Endometrium (tissue), 2 donors: ENCODE measurements around the gene TSHZ1.

Experiments
- FAIRE-seq: peaks from 2 replicates; lab custom pipeline; 2012; peaks lifted over from hg19 to GRCh38; lab: Jason Lieb, UNC
- donor health status: control.
- donor health status: control.

The TSHZ1 gene

DNA sequence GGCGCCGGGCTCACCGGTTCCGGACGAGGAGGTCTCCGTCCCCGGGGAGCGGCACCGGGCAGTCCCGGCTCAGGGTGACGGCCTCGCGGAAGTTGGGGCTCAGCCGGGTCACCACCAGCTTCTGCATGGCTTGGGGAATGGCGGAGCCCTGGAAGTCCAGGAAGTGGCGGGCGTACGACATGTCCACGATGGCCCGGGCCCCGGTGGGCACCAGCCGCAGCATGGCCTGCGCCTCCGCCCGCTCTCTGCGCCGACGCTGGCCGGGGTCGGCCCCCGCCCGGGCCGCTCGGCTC, 1.8 kb upstream of the TSHZ1 start:
- no peak for FAIRE-seq

DNA sequence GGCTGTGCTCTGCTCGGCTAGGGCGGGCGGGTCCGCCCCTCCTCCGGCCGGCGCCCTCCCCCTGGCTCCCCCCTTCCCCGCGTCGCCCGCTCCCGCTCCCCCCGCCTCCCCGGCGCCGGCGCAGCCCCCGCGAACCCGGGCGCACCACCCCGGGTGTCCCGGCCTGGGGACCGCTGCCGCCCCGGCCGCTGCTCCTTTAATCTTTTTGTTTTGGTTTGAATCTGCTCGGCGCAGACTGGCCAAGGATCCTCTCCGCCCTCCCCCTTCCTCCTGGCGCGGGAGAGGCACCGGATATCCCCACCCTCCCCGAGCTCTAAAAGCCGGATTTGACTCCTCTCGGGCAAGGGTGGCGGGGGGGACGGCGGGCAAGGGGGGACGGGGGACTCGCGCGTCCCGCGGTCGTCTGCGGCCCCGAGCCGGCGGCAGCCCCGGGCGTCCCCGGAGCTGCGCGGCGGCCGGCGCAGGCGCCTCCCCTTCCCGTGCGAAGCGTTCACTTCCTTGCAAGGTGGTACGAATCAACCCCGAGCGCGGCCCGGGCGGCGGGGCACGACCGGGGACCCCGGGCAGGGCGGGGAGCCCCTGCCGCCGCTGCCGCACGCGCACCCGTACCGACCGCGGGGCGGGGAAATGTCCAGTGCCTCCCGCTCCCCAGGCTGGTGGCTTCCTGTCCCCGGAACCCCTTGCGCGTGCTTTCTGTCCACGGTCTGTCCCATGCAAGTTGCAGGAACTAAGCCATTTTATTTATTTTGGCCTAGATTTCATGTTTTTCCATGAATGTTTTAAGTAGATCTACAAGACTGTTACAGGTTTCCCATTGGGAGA, 1.3 kb upstream of the TSHZ1 start, which contains the start of gene PTGR3:
Gene PTGR3 (minus strand): TSS at position 11 of the 822 bp plus-strand sequence. CDS start 81 bp downstream, outside the sequence.
- no peak for FAIRE-seq

DNA sequence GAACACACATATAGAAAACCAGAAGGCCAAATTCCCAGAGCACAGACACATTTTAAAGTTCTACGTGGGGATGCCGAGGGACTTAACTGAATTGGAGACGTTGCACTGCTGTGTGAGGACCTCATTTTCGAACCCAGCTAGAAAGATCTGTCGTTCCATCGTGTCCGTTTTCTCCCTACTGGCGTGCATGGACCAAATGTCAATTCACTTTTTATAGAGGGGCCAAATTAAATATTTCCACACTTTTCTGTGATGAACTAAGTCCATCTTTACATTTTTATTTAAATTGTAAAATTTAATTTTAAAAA, 692 bp upstream of the TSHZ1 start:
- no peak for FAIRE-seq

DNA sequence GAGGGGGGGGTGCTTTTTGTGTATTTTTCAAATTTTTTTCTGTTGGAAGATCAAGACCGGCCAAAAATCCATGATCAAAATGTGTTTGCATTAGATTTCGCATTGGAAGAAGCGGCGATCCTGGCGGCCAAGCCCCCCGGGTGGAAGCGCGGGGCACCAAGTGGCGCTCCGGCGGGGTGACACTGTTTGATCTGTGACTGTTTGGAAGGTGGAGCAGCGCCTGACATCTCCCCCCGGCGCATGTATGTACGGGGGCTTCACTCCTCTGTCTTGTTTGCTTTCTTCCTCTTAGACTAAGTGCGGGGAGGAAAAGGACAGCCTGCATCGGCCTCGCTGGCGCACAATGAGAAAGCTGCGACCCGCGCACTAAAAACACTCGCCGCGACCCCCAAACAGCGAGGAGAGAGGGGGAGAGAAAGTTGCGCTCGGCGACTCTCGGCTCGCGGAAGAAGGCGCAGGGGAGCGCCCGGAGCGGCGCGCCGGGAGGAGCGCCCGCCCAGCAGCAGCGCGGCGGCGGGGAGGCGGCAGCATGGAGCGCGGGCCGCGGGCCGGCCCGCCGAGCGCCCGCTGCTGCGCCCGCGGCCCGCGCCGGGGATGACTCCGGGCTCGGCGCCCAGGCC, 515 bp downstream of the TSHZ1 start:
- no peak for FAIRE-seq

DNA sequence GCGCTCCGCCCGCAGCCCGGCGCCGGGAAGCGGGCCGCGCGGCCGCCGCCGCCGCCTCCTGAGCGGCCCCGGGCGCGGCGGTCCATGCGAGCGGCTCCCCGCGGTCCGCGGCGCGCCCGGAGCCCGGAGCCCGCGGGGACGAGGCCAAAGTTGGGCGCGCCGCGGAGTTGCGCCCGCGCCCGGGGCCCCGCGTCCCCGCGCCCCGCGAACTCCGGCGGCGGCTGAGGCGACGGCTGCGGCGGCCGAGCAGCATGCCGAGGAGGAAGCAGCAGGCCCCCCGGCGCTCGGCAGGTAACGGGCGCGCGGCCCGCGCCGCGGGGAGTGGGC, 992 bp downstream of the TSHZ1 start:
- no peak for FAIRE-seq

DNA sequence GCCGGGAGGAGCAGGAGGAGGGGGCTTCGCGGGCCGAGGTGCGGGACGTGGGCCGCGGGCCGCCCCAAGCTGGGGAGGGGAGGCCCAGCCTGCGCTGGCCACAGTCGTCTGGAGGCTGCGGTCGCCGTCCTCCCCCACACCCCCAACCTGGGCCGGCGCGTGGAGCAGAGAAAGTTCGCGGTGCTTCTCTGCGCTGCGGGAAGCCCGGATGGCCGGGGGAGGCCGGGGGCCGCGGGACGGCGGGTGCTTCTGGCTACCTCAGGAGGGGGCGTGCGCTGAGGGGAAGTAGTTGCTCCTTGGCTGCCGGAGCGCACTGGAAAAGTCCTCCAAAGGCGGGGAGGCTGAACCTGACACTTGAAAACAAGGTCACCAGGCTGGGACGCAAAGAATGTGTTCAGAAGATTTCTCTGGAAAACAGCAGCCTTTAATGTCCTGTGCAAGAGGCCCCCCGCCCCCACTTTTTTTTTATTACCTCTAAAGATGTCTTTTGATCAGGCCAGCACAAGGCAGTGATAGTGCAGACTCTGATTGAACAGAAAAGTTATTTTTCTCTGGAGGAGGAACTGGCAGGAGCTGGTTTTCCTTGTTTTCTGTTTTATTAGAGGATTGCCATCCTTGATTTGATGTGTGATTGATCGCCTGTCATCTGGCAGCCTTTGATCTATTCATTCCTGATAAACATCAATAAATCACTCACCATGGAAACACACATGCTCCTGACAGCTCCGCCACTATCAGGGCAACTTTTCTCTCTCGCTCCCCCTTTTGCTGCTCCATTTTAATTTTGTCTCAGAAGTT, 1.6 kb downstream of the TSHZ1 start:
- no peak for FAIRE-seq

DNA sequence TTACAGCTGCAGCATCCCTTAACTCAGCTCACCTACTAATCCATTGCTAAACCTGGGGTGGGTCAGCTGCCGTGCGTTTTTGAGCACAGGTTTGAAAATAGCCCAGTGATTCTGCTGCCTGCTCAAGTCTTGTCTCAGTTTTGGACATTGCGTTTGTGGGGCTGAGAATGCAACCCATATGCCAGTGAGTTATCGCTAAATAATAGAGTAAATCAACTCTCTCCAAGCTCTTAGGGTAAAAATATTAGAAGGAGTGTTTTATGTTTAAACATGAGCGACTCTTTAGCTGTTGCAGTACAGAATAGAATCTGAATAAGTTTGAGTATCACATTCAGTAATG, 2.1 kb downstream of the TSHZ1 start:
- no peak for FAIRE-seq

DNA sequence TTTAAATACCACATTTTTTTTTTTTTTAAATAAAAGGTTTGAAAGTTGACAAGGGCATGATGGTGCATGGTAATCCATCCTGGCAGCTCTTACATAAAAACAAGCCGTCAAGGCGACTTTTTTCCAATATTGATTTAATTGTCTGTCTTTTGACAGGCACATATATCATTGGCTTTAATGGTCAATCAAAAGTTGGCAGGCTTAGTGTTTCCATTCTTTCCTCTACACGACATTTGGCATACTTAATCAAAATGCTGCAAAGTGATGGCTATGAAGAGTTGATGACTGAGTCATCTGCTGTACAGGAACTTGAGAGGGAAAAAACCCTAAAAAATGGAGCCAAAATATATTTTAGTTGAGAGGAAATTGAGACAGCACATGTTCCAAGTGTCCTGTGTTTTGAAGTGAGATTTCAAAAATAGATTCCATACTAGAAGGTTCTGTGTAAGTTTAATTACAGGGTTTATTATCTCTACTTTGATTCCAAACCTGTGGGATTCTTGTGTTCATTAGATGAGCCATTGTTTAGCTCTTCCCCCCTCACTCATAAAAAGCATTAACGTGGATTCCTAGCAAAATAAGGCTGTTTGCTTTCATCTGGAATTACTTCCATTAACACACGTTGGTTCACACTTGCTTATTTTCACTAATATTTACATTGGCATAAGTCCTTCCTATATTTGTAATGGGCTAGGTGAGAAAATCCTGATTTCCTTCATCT, 3.2 kb downstream of the TSHZ1 start:
- FAIRE-seq, result peak; percentile 29

DNA sequence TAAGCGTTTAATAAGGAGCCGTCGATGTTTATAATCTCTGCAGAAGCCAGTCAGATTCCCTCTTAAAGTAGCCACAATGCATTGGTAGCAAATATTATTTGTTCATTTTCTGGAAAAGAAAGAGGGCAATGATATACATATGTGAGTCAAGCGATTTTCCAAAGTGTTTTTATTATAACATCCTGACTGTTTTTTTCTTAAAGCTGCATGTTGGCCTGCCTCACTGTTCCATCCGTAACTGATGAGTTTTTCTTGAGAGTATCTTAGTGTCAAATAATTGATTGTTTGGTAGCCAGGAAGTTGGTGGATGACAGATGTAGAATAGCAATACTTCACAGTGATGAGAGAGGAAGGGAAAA, 3.7 kb downstream of the TSHZ1 start:
- FAIRE-seq, result no peak

DNA sequence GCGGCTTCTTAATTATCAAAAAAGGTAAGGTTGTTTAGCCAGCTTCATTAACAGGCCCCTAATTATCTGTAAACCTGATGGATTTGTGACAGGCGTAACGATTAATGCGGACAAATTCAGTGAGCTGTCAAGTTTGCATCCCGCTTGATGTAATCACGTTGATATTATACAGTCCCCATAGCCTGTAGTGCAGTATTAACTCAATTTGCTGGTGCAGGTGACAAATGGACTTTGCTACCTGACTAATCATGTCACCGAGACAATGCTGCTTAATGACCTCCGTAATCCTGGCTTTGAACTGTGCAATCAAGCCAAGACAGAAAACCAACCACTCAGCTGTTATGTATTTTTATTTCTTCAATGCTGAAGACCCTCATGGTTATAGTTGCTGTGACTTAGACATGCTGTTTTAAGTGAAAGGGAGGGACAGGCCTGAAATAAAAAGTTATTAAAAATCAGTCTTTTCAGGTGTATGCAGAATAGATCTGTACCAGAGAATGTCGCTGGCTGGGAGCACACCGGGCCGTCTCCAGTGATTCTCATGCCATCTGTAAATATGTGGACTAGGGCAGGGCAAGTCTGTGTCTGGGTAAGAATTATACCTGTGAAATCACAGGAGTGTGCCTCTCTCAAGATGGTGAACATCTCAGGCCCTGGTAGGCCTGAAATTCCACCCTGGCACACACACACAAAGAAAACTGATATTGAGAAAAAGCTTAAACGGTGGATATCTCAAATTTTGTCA, 4.3 kb downstream of the TSHZ1 start:
- no peak for FAIRE-seq

DNA sequence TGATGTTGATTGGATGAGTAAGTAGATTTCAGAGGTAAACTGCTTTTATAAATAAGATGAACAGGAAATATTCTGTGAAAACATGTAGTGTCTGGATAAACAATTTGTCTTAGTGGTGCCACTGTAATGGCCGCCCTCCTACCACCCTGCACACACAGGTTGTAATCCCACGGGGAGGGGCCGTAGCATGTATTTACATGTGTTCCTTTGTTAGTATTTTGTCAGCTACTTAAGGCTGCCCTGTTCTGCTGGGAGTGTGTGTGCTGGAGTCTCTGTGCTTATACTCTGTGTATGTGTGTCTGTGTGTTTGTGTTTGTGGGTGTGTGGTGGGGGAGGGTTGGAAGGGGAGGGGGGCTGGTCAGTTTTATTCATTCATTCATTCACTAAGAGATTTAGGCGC, 5.1 kb downstream of the TSHZ1 start:
- no peak for FAIRE-seq

DNA sequence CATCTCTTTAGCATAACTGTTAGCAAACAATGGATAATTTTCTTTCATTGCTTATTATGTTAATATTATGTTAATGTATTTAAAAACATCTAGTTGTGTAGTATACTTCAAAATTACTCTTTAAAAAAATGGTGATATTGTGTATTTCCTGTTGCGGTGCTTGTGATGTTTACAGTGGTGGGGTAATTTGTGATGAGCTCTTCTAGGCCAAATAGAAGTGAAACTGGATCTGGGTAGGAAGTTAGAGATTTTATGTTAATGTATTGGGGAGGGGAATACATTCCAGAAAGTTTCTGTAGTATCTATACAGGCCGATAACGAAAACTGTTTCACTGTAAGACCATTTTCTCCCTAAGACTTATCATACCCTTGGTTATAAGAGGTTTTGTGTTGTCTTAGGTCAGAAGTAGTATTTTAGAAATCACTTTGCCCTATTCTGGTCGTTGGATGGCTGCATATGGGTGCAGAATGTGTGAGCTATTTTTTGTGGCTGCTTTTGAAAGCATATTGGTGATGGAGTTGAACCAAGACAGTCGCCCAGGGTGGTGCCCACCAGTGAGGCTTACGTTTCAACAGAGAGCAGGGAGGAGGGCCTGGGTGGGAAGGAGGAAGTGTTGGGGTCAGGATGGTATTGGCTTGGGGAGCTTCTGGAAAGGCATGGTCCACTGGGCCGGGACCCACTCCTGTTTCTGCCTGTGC, 5.8 kb downstream of the TSHZ1 start:
- no peak for FAIRE-seq

DNA sequence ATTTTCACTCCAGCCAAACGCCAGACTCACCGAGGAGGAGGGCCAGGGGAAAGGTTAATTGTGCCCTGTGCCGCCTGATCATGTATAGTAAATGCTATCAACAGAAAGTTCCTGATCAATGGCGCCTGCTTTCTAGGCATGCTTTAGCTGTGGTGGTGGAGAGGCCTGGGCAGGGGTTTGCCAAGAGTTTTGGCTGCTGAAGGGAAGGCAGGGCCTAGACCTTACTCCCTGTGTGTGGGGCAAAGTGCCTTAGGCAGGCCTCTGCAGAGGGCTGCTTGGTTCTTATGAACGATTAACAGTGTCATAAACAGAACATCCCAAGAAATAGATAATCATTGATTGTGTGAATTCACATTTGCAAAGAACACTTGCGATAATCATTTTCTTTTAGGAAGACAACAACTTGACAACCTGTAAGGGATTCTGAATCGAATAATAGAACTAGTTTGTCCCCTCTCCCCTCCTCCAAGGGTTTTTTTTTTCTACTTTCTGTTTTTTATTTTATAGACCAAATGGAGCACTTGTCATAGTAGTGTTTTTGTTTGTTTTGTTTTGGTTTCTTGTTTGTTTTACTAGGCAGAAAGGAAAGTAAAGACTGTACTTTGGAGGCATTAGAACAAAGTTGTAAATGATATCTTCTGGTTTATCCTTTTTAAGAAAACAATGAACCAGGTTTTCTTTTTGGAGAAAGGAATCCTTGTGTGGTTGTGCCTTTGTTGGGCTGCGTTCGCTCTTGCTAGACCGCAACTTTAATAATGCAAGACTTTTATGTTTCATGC, 6.5 kb downstream of the TSHZ1 start:
- FAIRE-seq, result peak; percentile 78

DNA sequence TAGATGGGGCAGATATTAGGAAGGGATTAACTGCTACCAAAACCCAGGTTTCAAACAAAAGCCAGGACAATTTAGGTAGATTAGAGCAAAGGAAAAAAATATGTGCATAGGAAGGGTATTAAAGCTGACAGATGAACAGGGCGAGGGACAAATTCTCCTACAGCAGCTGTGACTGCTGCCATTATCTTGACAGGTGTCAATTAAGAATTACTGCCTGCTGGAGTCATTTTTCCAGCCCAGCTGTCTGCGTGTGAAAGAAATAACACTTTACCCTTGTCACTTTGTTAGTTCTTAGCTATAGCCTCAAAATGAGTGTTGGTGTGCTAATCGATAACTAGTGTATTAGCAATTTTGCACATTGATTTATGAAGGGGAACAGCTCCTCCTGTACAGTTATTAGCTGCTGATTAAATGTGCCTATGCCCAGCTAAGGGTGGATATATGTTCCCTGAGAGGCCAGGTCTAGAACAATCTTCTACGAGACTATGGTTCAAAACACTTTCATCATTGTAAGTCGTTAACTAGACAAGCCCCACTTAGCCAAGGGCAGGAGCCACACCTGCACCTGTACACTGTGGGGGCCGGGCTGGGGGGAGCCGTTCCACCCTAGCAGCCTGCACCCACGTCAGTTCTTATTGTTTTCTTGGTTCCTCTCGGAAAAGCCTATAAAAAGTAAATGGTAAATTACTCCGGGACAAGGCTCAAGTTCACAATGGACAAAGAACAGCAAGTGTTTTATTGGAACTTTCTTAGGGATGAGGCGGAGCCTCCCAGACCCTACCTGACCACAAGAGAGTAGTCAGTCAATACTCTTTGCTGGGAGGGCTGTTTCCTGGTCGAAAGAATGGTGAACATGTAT, 7.7 kb downstream of the TSHZ1 start:
- peak; percentile 51 for FAIRE-seq

DNA sequence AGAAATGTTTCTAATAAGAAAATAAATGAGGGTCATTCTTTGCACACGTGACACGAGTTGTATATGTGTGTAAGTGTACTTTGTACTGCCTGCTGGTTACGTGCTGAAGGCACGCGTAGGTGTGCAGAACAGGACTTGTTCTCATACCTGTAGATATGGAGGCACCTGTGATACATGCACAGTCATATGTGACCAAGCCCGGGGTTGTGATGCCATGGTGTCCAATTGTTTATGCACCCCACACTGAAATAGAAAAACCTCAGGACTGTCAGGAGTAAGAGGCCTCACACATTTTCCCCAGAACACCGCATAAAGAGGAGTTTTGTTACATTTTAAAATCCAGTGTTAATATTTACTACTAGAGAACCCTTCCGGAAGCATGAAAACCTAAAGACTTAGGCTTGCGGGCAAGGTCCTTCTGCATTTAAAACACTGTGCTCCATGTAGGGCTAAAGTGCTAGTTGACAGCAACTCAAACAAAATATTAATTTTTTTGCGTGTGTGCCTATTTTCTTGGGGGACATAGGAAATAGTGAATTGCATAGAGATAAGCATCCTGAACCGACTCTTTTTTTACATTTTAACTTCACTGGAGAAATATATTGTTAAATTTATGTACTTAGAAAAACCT, 9.3 kb downstream of the TSHZ1 start:
- FAIRE-seq, result no peak

DNA sequence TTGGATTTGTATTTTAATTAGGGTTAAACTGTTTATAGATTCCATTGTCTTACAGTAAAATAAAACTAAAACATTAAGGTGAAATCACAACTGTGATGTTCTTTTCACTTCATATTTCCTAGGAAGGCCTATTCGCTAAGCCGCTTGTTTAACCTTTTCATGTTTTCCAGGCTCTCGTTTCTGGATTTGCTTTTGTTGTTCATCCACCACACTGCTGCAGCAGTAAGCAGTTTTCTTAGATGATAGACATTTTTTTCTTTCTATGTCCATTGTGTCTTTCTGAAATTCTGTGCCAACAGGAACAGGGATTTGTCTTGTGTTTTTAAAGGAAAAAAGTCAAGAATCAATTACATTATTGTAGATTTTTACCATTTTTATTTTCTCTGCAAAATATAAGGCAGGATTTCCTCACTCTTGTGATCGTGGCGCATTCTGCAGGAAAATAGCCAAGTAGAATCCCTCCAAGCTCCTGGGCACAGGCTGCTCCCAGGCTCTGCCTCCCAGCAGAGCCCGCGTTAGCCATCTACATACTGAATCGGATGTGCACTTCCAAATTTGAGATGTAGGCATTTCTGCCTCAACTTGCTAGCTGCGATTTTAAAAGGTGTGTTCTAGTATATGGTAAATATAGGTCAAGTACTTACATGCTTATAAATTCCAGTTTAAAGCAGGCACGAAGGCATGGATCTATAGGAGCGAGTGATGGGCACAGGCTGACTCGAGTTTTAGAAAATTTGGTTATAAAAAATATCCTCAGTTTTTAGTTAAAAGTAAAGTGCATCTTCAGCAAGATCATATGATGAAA, 10.2 kb downstream of the TSHZ1 start:
- no peak for FAIRE-seq

DNA sequence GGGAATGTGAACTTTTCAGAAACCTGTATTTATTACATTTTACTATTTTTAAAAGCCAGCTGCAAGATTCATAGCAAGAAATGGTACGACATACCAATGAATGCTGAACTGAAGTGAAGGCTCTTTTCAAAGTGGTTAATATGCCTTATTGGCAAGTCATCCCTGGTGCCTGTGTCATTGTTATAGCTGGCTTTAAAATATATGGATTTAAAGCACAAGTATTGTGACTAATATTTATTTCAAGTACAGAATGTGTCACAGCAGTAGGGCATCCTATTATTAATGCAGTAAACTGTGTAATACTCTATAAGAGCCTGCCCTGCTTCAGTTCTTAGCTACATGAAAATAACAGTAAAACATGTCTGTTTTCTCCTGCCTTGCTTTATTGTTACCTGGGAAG, 10.8 kb downstream of the TSHZ1 start:
- FAIRE-seq, result no peak

DNA sequence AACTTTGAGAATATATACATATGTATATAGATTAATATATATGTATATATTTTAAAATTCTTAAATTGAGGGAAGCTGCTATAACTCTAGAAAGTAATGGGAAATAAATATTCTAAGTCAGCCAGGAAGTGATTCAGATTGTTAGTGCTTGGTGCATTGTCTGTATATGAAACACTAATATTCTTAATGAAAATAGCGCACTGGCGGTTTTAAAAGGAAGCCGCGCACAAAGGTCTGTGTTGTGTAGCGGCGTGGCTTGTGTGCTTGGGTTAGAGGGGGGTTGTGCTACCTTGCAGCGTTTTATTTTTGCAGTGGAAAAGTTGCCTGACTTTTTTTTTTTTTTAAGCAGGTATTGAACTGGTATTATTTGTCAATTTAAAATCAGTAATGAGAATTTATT, 11.3 kb downstream of the TSHZ1 start:
- FAIRE-seq, result no peak

DNA sequence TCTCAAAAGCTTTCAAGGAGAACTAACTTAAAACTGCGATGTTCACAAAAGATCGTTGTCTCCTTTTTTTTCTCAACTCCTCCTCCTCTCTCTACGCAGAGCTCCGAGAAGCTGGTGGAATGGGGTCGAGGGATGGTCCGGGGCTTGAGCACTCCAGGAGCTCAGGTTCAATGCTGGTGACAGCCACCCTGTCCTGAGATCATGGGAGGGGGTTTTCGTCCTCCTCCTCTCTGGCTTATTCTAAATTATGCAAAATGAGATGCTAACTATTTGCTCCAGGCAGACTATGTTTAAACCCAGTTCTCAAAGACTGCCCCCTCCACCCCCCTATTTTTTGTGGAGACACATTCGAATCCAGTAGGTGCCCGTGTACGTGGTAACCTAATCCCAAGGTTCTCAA, 11.8 kb downstream of the TSHZ1 start:
- no peak for FAIRE-seq
